Stimulated activated CD4-positive, alpha-beta T cell treated with anti-CD3 and anti-CD28 coated beads, Interleukin-2, amount 100 ng/mL, for 24 hours (primary cell): ENCODE data around the gene LRRC47.
"Not testable (repeated sequence)": the region's sequence is repeated elsewhere in the genome, so short reads cannot be mapped to it uniquely, and the experiment has no call there.

ENCODE experiments used
- DNase-seq, 2 donors: peaks; one replicate each; pipeline ENCODE4 v3.0.0-alpha.2; 2020

The LRRC47 gene

GRCh38 chr1:3814771-3815561 is 18.7 kb upstream of the LRRC47 start:
- DNase-seq = no peak

- no peak for DNase-seq
Observed at GRCh38 chr1:3814065-3814464, 17.8 kb upstream of the LRRC47 start.

- no peak for DNase-seq
Observed at GRCh38 chr1:3811595-3811911, 15.3 kb upstream of the LRRC47 start.

- DNase-seq = not testable (repeated sequence)
Observed at GRCh38 chr1:3810149-3810761, 14.0 kb upstream of the LRRC47 start.

GRCh38 chr1:3809680-3810079 is 13.4 kb upstream of the LRRC47 start:
- no peak for DNase-seq

GRCh38 chr1:3807769-3808168 is 11.5 kb upstream of the LRRC47 start:
- no peak for DNase-seq

- DNase-seq = no peak
Observed at GRCh38 chr1:3805038-3805437, 8.7 kb upstream of the LRRC47 start.

GRCh38 chr1:3804627-3804944 is 8.3 kb upstream of the LRRC47 start:
- DNase-seq = not testable (repeated sequence)

GRCh38 chr1:3803905-3804626 is 7.8 kb upstream of the LRRC47 start:
- DNase-seq = no peak

GRCh38 chr1:3800795-3801194 is 4.5 kb upstream of the LRRC47 start:
- not testable (repeated sequence) for DNase-seq

- DNase-seq = no peak
Observed at GRCh38 chr1:3799976-3800685, 3.8 kb upstream of the LRRC47 start.

- peak in 1 of 2 donors; percentile 15 for DNase-seq
Observed at GRCh38 chr1:3795453-3796214, 664 bp downstream of the LRRC47 start.

GRCh38 chr1:3790952-3791351 is 5.3 kb downstream of the LRRC47 start:
- no peak for DNase-seq

- DNase-seq = no peak
Observed at GRCh38 chr1:3790500-3790923, 5.8 kb downstream of the LRRC47 start.

GRCh38 chr1:3789421-3790300 is 6.6 kb downstream of the LRRC47 start:
- DNase-seq = no peak

- DNase-seq = no peak
Observed at GRCh38 chr1:3788756-3789420, 7.4 kb downstream of the LRRC47 start.

- DNase-seq = no peak
Observed at GRCh38 chr1:3787745-3788605, 8.3 kb downstream of the LRRC47 start.

GRCh38 chr1:3787349-3787715 is 9.0 kb downstream of the LRRC47 start:
- peak; percentile 47 to 66 for DNase-seq

- no peak for DNase-seq
Observed at GRCh38 chr1:3786468-3787348, 9.6 kb downstream of the LRRC47 start.
